ENCODE results near the gene C8B. TPM values are rescaled to one million over a fixed set of nuclear protein-coding genes. Genes with fewer than 3 reads are reported as not detected.

The C8B gene
- total RNA-seq, 1 donor from 2014 or later = not detected

- DNase-seq (no peak), ATAC-seq (peak; percentile 66)
- TF ChIP-seq CTCF (IDR thresholded peaks at IDR 0.05) = no peak
- Histone ChIP-seq H3K27me3 (no peaks in the 10 kb centered on the region), H3K4me1 (no peaks in the 10 kb centered on the region), H3K27ac (no peak overlapping the region), H3K4me3 (no peak overlapping the region), H3K9me3 (no peaks in the 10 kb centered on the region), H3K36me3 (no peaks in the 10 kb centered on the region)
- intact Hi-C loops (cut with DNase I) = no loop called here
Observed at GRCh38 chr1:57007948-57008347, 42.1 kb upstream of the C8B start.

GRCh38 chr1:57007472-57007871, 41.7 kb upstream of the C8B start:
- Histone ChIP-seq H3K36me3 (no peaks in the 10 kb centered on the region), H3K9me3 (no peaks in the 10 kb centered on the region), H3K4me1 (no peaks in the 10 kb centered on the region), H3K27ac (no peak overlapping the region), H3K4me3 (no peak overlapping the region), H3K27me3 (no peaks in the 10 kb centered on the region)
- intact Hi-C loops (cut with DNase I) = no loop called here
- ATAC-seq (no peak), DNase-seq (no peak)
- no peak for TF ChIP-seq CTCF (IDR thresholded peaks at IDR 0.05)

- no peak for ATAC-seq
- Histone ChIP-seq H3K27me3 (no peaks in the 10 kb centered on the region), H3K4me1 (no peaks in the 10 kb centered on the region), H3K27ac (no peak overlapping the region), H3K4me3 (no peak overlapping the region), H3K36me3 (no peaks in the 10 kb centered on the region), H3K9me3 (no peaks in the 10 kb centered on the region)
- no peak for TF ChIP-seq CTCF (IDR thresholded peaks at IDR 0.05)
- intact Hi-C loops (cut with DNase I) = no loop called here
- DNase-seq = no peak
Observed at GRCh38 chr1:57003398-57004139, 37.8 kb upstream of the C8B start.

- Histone ChIP-seq H3K27ac (no peak overlapping the region), H3K4me1 (no peaks in the 10 kb centered on the region), H3K9me3 (no peaks in the 10 kb centered on the region), H3K27me3 (no peaks in the 10 kb centered on the region), H3K36me3 (no peaks in the 10 kb centered on the region), H3K4me3 (no peak overlapping the region)
- DNase-seq (no peak), ATAC-seq (no peak)
- intact Hi-C loops (cut with DNase I) = no loop called here
- TF ChIP-seq CTCF (IDR thresholded peaks at IDR 0.05) = no peak
Observed at GRCh38 chr1:56995414-56996100, 29.7 kb upstream of the C8B start.

GRCh38 chr1:56993475-56993874, 27.7 kb upstream of the C8B start:
- no peak overlapping the region for H3K27ac ChIP-seq
- H3K4me3 ChIP-seq = no peak overlapping the region
- H3K4me1 ChIP-seq = no peaks in the 10 kb centered on the region
- TF ChIP-seq CTCF (IDR thresholded peaks at IDR 0.05) = no peak
- ATAC-seq = no peak
- DNase-seq = no peak
- intact Hi-C loops (cut with DNase I) = no loop called here
- no peaks in the 10 kb centered on the region for H3K9me3 ChIP-seq
- H3K27me3 ChIP-seq = no peaks in the 10 kb centered on the region
- no peaks in the 10 kb centered on the region for H3K36me3 ChIP-seq

Data from upper lobe of right lung (tissue), 1 donor.